Adrenal gland (tissue), 12 donors: ENCODE data around the gene SETD4. TPM values are rescaled to one million over a fixed set of nuclear protein-coding genes. Genes with fewer than 3 reads are reported as not detected.

Experiments
- DNase-seq, 7 donors: peaks; one replicate each; pipeline ENCODE4 v3.0.0-alpha.2; 2019 to 2020
- H3K27ac ChIP-seq, 5 donors: fragments of 200-600 bp; sonication (generic) in 4 of 5; 1 replicate in 3 of 5; 2 replicates in 2 of 5; pipeline versions ENCODE4 v1.5.1 to v1.8.0; 2016 to 2020; ENCODE audit warnings: mild to moderate bottlenecking in 1 of 5
- H3K27me3 ChIP-seq: fragments of 200-600 bp; 2 replicates; pipeline ENCODE4 v1.8.0; 2021
- H3K36me3 ChIP-seq, 2 donors: fragments of 200-600 bp; replicated peaks in 1 of 2; 1 replicate in 1 of 2; 2 replicates in 1 of 2; pipeline versions ENCODE4 v1.5.1 to v1.8.0; 2018 to 2022
- H3K4me1 ChIP-seq, 2 donors: fragments of 200-600 bp; replicated peaks in 1 of 2; 1 replicate in 1 of 2; 2 replicates in 1 of 2; pipeline versions ENCODE4 v1.5.1 to v1.8.0; 2018 to 2021
- H3K4me3 ChIP-seq, 4 donors: fragments of 200-600 bp; sonication (generic) in 3 of 4; one replicate each; pipeline ENCODE4 v1.5.1; 2016 to 2018
- H3K9me3 ChIP-seq, 3 donors: fragments of 200-600 bp; sonication (generic) in 1 of 3; replicated peaks in 1 of 3; 1 replicate in 2 of 3; 2 replicates in 1 of 3; pipeline versions ENCODE4 v1.5.1 to v1.8.0; 2016 to 2021
- POLR2A ChIP-seq, 2 donors: fragments of 450-650 bp; IDR thresholded peaks; one replicate each; pipeline ENCODE4 v1.6.1; 2017; ENCODE audit warnings: antibody characterized with exemption in 2 of 2, mild to moderate bottlenecking in 2 of 2, moderate library complexity in 1 of 2
- WGBS, 4 donors: extraction: QIAGEN DNeasy Blood & Tissue Kit in 2 of 4; methylation state at CpG; one replicate each; pipeline versions ENCODE4 v1.1.5 to v1.1.7; 2013 to 2017; 5-methylcytosine and 5-hydroxymethylcytosine counted together
- intact Hi-C, 2 donors: fragments of 100-400 bp; cut with DNase I; formaldehyde crosslinking; loops; one replicate each; pipeline versions ENCODE4 v1.14.1 to v1.15.0; 2022 to 2023
- polyA plus RNA-seq, 3 donors: library from polyadenylated mRNA; stranded (reverse); fragments of 200-250 nt in 2 of 3; fragments of 350-450 nt in 1 of 3; fragmentation: Illumina TruSeq in 1 of 3; extraction: RNeasy Lipid Tissue Mini Kit (QIAGEN cat#74804) in 1 of 3; gene quantifications; one replicate each; pipeline ENCODE4 v1.2.3, GENCODE V29; 2013 to 2014
- total RNA-seq, 9 donors: library from RNA; depleted of rRNA in 4 of 9; stranded (reverse); fragments of >200 nt in 4 of 9; fragments of 120-200 nt in 1 of 9; fragmentation: NEBNext Ultra II Directional in 1 of 9; extraction: Animal tissue kit (Norgen Biotek cat#: 25700) in 1 of 9; gene quantifications; one replicate each; pipeline versions ENCODE4 v1.1.0 to v1.2.4, GENCODE V29; 2013 to 2023
- TF ChIP-seq, protein P1 (sequence below), 6 experiments: fragments of 450-650 bp in 4 of 6; fragments of 200-600 bp in 2 of 6; sonication (generic) in 1 of 6; IDR thresholded peaks; 1 replicate in 5 of 6; 2 replicates in 1 of 6; pipeline versions ENCODE4 v1.5.1 to v1.8.0; 2016 to 2021; ENCODE audit warnings: antibody characterized with exemption in 6 of 6, mild to moderate bottlenecking in 2 of 6, moderate library complexity in 1 of 6
- donor health status: healthy with polysubstance abuse.
- donor health status: Bipolar disorder and iron deficiency.
- donor health status: DM: yes; HTN: yes; CAD: no.
- donor health status: DM: no; HTN: no; CAD: no.
- donor health status: DM: no; HTN: no; CAD: no.
- donor health status: DM: yes; HTN: yes; CAD: no.

Gene SETD4
- total and polyA plus RNA-seq, 12 donors: 7.9 to 24.5 (median 16.2) TPM

DNA sequence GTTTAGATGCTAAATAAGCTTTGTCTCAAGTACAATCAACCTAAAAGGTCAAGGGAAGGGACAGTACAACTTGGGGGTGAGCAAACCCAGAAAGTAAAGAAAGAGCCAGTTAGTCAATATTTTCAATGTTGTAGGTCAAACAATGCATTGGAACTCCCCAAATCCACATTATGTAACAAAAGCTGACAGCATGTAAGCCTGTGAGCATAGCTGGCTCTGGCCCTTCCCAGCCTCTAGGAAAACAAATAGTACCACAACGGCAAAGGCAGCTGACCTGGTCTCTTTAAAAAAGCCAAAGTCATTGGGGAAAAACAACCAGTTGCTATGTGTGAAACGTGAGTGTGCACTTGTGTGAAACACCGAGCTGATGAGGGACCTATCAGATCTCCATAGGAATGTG lies 12.9 kb upstream of the SETD4 start:
- TF ChIP-seq, protein P1, sequence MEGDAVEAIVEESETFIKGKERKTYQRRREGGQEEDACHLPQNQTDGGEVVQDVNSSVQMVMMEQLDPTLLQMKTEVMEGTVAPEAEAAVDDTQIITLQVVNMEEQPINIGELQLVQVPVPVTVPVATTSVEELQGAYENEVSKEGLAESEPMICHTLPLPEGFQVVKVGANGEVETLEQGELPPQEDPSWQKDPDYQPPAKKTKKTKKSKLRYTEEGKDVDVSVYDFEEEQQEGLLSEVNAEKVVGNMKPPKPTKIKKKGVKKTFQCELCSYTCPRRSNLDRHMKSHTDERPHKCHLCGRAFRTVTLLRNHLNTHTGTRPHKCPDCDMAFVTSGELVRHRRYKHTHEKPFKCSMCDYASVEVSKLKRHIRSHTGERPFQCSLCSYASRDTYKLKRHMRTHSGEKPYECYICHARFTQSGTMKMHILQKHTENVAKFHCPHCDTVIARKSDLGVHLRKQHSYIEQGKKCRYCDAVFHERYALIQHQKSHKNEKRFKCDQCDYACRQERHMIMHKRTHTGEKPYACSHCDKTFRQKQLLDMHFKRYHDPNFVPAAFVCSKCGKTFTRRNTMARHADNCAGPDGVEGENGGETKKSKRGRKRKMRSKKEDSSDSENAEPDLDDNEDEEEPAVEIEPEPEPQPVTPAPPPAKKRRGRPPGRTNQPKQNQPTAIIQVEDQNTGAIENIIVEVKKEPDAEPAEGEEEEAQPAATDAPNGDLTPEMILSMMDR (IDR thresholded peaks at IDR 0.05): no peak
- TF ChIP-seq POLR2A (IDR thresholded peaks at IDR 0.05): no peak
- WGBS, 4 donors: 38 to 61% (median 57%) methylated on average over 3 of the region's 3 CpGs
- H3K27ac ChIP-seq: no peak overlapping the region
- H3K9me3 ChIP-seq: no peaks in the 10 kb centered on the region
- H3K4me1 ChIP-seq: peaks cover 10 to 32% of the 10 kb centered on the region in 2 donors
- peaks cover 0 to 23% of the 10 kb centered on the region in 2 donors for H3K36me3 ChIP-seq
- no peak overlapping the region for H3K4me3 ChIP-seq
- H3K27me3 ChIP-seq: no peaks in the 10 kb centered on the region
- intact Hi-C loops: no loop called here
- DNase-seq: no peak

DNA sequence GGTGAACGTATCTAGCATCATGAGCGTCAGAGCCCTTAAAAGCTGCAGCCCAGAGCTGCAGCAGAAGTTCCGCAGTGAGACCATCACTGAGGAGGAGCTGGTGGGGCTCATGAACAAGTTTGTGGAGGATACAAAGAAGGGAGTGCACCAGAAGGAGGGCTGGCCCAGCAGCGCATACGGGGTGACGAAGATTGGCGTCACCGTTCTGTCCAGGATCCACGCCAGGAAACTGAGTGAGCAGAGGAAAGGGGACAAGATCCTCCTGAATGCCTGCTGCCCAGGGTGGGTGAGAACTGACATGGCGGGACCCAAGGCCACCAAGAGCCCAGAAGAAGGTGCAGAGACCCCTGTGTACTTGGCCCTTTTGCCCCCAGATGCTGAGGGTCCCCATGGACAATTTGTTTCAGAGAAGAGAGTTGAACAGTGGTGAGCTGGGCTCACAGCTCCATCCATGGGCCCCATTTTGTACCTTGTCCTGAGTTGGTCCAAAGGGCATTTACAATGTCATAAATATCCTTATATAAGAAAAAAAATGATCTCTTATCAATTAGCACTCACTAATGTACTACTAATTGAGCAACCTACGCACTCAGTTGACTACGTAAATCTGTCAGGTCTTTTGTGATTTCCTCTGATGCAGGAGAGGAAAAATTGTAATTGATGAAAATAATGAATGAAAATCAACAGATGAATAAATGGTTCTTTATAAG lies 12.3 kb upstream of the SETD4 start:
- Histone ChIP-seq H3K36me3 (peaks cover 0 to 23% of the 10 kb centered on the region in 2 donors), H3K9me3 (no peaks in the 10 kb centered on the region), H3K4me3 (no peak overlapping the region), H3K27ac (no peak overlapping the region), H3K27me3 (no peaks in the 10 kb centered on the region), H3K4me1 (peaks cover 10 to 32% of the 10 kb centered on the region in 2 donors)
- intact Hi-C loops: no loop called here
- TF ChIP-seq, protein P1 (IDR thresholded peaks at IDR 0.05): no peak
- no peak for TF ChIP-seq POLR2A (IDR thresholded peaks at IDR 0.05)
- 97 to 98% (median 98%) methylated on average over 6 to 12 of the region's 12 CpGs for whole genome bisulfite sequencing, 4 donors
- DNase-seq: no peak

- Histone ChIP-seq H3K27me3 (no peaks in the 10 kb centered on the region), H3K9me3 (no peaks in the 10 kb centered on the region), H3K4me3 (peak overlapping the region in 1 of 4 donors; percentile 78), H3K36me3 (peaks cover 0 to 23% of the 10 kb centered on the region in 2 donors), H3K27ac (no peak overlapping the region), H3K4me1 (peaks cover 10 to 32% of the 10 kb centered on the region in 2 donors)
- DNase-seq: no peak
- WGBS, 4 donors: 81 to 92% (median 86%) methylated on average over 6 to 7 of the region's 7 CpGs
- no peak for TF ChIP-seq POLR2A (IDR thresholded peaks at IDR 0.05)
- TF ChIP-seq, protein P1 (IDR thresholded peaks at IDR 0.05): no peak
- intact Hi-C loops: no loop called here
Observed at GRCh38 chr21:36070999-36071398, 10.7 kb upstream of the SETD4 start.

DNA sequence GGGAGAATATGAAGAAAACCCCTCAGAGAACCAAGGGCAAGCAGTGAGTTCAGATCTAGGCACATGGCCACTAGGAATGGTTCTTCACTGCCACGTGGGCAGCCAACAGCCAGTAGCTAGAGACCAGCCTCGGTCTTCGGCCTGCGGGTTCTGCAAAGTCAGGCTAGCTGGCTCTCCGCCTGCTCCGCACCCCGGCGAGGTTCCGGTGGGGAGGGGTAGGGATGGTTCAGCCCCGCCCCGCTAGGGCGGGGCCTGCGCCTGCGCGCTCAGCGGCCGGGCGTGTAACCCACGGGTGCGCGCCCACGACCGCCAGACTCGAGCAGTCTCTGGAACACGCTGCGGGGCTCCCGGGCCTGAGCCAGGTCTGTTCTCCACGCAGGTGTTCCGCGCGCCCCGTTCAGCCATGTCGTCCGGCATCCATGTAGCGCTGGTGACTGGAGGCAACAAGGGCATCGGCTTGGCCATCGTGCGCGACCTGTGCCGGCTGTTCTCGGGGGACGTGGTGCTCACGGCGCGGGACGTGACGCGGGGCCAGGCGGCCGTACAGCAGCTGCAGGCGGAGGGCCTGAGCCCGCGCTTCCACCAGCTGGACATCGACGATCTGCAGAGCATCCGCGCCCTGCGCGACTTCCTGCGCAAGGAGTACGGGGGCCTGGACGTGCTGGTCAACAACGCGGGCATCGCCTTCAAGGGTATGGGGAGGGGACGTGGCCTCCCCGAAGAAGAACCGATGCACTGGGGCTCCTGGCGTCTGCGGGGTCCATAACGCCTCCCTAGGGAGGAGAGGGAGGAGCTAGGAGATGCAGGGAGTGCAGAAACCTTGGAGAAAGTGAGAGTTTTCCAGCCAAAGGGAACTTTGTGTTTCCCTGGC lies 9.6 kb upstream of the SETD4 start, which contains the start of gene CBR1:
TSS of gene CBR1 (plus strand) at position 312 of the 871 bp plus-strand sequence. CDS start at position 404, 92 bp downstream.
- Histone ChIP-seq H3K4me3 (peak within 1 kb of the TSS; percentile 35 to 78 (median 44)), H3K9me3 (no peaks in the 10 kb centered on the region), H3K27ac (peak within 1 kb of the TSS in 4 of 5 donors; percentile 45 to 88 (median 70)), H3K4me1 (peaks cover 10 to 32% of the 10 kb centered on the region in 2 donors), H3K36me3 (peaks cover 0 to 23% of the 10 kb centered on the region in 2 donors), H3K27me3 (no peaks in the 10 kb centered on the region)
- DNase-seq: peak; percentile 95 to 98 (median 97)
- TF ChIP-seq POLR2A (IDR thresholded peaks at IDR 0.05): peak; percentile 61 to 79
- TF ChIP-seq, protein P1 (IDR thresholded peaks at IDR 0.05): no peak
- 0 to 1% (median 1%) methylated on average over 12 to 71 of the region's 71 CpGs for WGBS, 4 donors
- intact Hi-C loops: no loop called here
